ENCODE results near the gene AMOTL2.

The AMOTL2 gene

GRCh38 chr3:134322286-134322685 is 52.0 kb downstream of the AMOTL2 start:
- Mint-ChIP-seq H3K4me3 (no peak overlapping the region), H3K36me3 (ENCODE audit: low read depth) (no peaks in the 10 kb centered on the region), H3K27ac (no peak overlapping the region), H3K4me1 (peaks cover 22% of the 10 kb centered on the region), H3K27me3 (ENCODE audit: low read depth) (peaks cover 6% of the 10 kb centered on the region), H3K9me3 (no peaks in the 10 kb centered on the region)
- TF ChIP-seq CTCF (IDR thresholded peaks at IDR 0.05; ENCODE audit: unreplicated experiment in 3 of 3) = no peak

- H3K36me3 Mint-ChIP-seq (ENCODE audit: low read depth) = no peaks in the 10 kb centered on the region
- no peak for TF ChIP-seq CTCF (IDR thresholded peaks at IDR 0.05; ENCODE audit: unreplicated experiment in 3 of 3)
- H3K9me3 Mint-ChIP-seq = no peaks in the 10 kb centered on the region
- no peak overlapping the region for H3K27ac Mint-ChIP-seq
- peaks cover 11% of the 10 kb centered on the region for H3K4me1 Mint-ChIP-seq
- H3K27me3 Mint-ChIP-seq (ENCODE audit: low read depth) = peaks cover 6% of the 10 kb centered on the region
- H3K4me3 Mint-ChIP-seq = no peak overlapping the region
These were observed 53.5 kb downstream of the AMOTL2 start for GRCh38 chr3:134320749-134321148.

- Mint-ChIP-seq H3K4me3 (no peak overlapping the region), H3K27me3 (ENCODE audit: low read depth) (peaks cover 6% of the 10 kb centered on the region), H3K36me3 (ENCODE audit: low read depth) (no peaks in the 10 kb centered on the region), H3K4me1 (peaks cover 11% of the 10 kb centered on the region), H3K9me3 (no peaks in the 10 kb centered on the region), H3K27ac (no peak overlapping the region)
- no peak for TF ChIP-seq CTCF (IDR thresholded peaks at IDR 0.05; ENCODE audit: unreplicated experiment in 3 of 3)
These were observed 54.3 kb downstream of the AMOTL2 start for GRCh38 chr3:134319931-134320330.

- H3K36me3 Mint-ChIP-seq (ENCODE audit: low read depth) = no peaks in the 10 kb centered on the region
- no peak overlapping the region for H3K4me3 Mint-ChIP-seq
- peaks cover 6% of the 10 kb centered on the region for H3K27me3 Mint-ChIP-seq (ENCODE audit: low read depth)
- H3K27ac Mint-ChIP-seq = no peak overlapping the region
- TF ChIP-seq CTCF (IDR thresholded peaks at IDR 0.05; ENCODE audit: unreplicated experiment in 3 of 3) = no peak
- H3K4me1 Mint-ChIP-seq = peaks cover 23% of the 10 kb centered on the region
- H3K9me3 Mint-ChIP-seq = no peaks in the 10 kb centered on the region
These were observed 56.1 kb downstream of the AMOTL2 start for GRCh38 chr3:134318166-134318565.

GRCh38 chr3:134317106-134317947 is 56.9 kb downstream of the AMOTL2 start:
- TF ChIP-seq CTCF (IDR thresholded peaks at IDR 0.05; ENCODE audit: unreplicated experiment in 3 of 3) = no peak
- Mint-ChIP-seq H3K4me1 (peaks cover 23% of the 10 kb centered on the region), H3K4me3 (no peak overlapping the region), H3K27me3 (ENCODE audit: low read depth) (peaks cover 4% of the 10 kb centered on the region), H3K36me3 (ENCODE audit: low read depth) (no peaks in the 10 kb centered on the region), H3K27ac (no peak overlapping the region), H3K9me3 (no peaks in the 10 kb centered on the region)
